Karpas-422 (cell line): ENCODE measurements around the gene CTNNA1. TPM values are rescaled to one million over a fixed set of nuclear protein-coding genes. Genes with fewer than 3 reads are reported as not detected.
"Not testable (repeated sequence)": the region's sequence is repeated elsewhere in the genome, so short reads cannot be mapped to it uniquely, and the experiment has no call there.

ENCODE experiments used
- DNase-seq: peaks from one replicate; pipeline ENCODE4 v3.0.0-alpha.2; 2015
- H2AFZ ChIP-seq: fragments of 200-600 bp; sonication (generic); 2 replicates; pipeline ENCODE4 v1.6.1; 2014; ENCODE audit warnings: antibody characterized with exemption, low read length, mixed read lengths
- H3K27ac ChIP-seq: fragments of 200-600 bp; sonication (generic); 2 replicates; pipeline ENCODE4 v1.5.1; 2014; ENCODE audit warnings: mild to moderate bottlenecking, low read length, moderate library complexity
- H3K27me3 ChIP-seq: fragments of 200-600 bp; sonication (generic); 2 replicates; pipeline ENCODE4 v1.6.1; 2014; ENCODE audit warnings: low read length, mixed read lengths
- H3K36me3 ChIP-seq: fragments of 200-600 bp; sonication (generic); 2 replicates; pipeline ENCODE4 v1.6.1; 2014; ENCODE audit warnings: low read length, mixed read lengths; ENCODE audit not compliant: insufficient read depth
- H3K4me1 ChIP-seq: fragments of 200-600 bp; sonication (generic); 2 replicates; pipeline ENCODE4 v1.6.1; 2014; ENCODE audit warnings: mild to moderate bottlenecking, low read length, mixed read lengths
- H3K4me2 ChIP-seq: fragments of 200-600 bp; sonication (generic); 2 replicates; pipeline ENCODE4 v1.6.1; 2014; ENCODE audit warnings: low read length, low read depth, mild to moderate bottlenecking; ENCODE audit not compliant: poor library complexity, severe bottlenecking
- H3K4me3 ChIP-seq: fragments of 200-600 bp; sonication (generic); 2 replicates; pipeline ENCODE4 v1.5.1; 2014; ENCODE audit warnings: mild to moderate bottlenecking, antibody characterized with exemption, low read length, mixed read lengths
- H3K79me2 ChIP-seq: fragments of 200-600 bp; sonication (generic); 2 replicates; pipeline ENCODE4 v1.6.1; 2014; ENCODE audit warnings: mild to moderate bottlenecking, low read length, mixed read lengths
- H3K9ac ChIP-seq: fragments of 200-600 bp; sonication (generic); 2 replicates; pipeline ENCODE4 v1.6.0; 2014; ENCODE audit warnings: low read length
- H3K9me2 ChIP-seq: fragments of 200-600 bp; sonication (generic), shearing (Covaris generic); replicated peaks from 2 replicates; pipeline ENCODE4 v1.6.0; 2014; ENCODE audit warnings: mild to moderate bottlenecking, low read length, moderate library complexity; ENCODE audit not compliant: insufficient read depth
- H3K9me3 ChIP-seq: fragments of 300-700, 200-600 bp; sonication (generic); 2 replicates; pipeline ENCODE4 v1.6.1; 2014; ENCODE audit warnings: low read length, mixed read lengths
- H4K20me1 ChIP-seq: fragments of 200-600 bp; sonication (generic); 2 replicates; pipeline ENCODE4 v1.6.1; 2014; ENCODE audit warnings: mild to moderate bottlenecking, antibody characterized with exemption, low read length, low read depth; ENCODE audit not compliant: insufficient read depth
- total RNA-seq: library from RNA; depleted of rRNA; stranded (reverse); fragments of >200 nt; shearing (Covaris generic); gene quantifications from 2 replicates; pipeline ENCODE4 v1.2.3, GENCODE V29; 2014; ENCODE audit warnings: low replicate concordance

Gene CTNNA1
- total RNA-seq, 1 experiment from 2014 or later: 13.2 TPM

GRCh38 chr5:138792195-138792790 is 39.1 kb downstream of the CTNNA1 start:
- Histone ChIP-seq H3K4me2 (no peak overlapping the region), H3K79me2 (no peaks in the 10 kb centered on the region), H3K4me3 (no peak overlapping the region), H3K4me1 (no peaks in the 10 kb centered on the region), H3K36me3 (no peaks in the 10 kb centered on the region), H3K9me2 (no peaks in the 10 kb centered on the region), H3K9me3 (no peaks in the 10 kb centered on the region), H3K27ac (no peak overlapping the region), H2AFZ (no peak overlapping the region), H3K27me3 (no peaks in the 10 kb centered on the region), H3K9ac (no peak overlapping the region), H4K20me1 (no peaks in the 10 kb centered on the region)
- DNase-seq: no peak

GRCh38 chr5:138793575-138793974 is 40.4 kb downstream of the CTNNA1 start:
- H4K20me1 ChIP-seq: no peaks in the 10 kb centered on the region
- H3K4me2 ChIP-seq: no peak overlapping the region
- no peaks in the 10 kb centered on the region for H3K27me3 ChIP-seq
- H3K36me3 ChIP-seq: no peaks in the 10 kb centered on the region
- no peak overlapping the region for H3K9ac ChIP-seq
- no peaks in the 10 kb centered on the region for H3K9me3 ChIP-seq
- no peak overlapping the region for H2AFZ ChIP-seq
- H3K4me3 ChIP-seq: no peak overlapping the region
- H3K79me2 ChIP-seq: no peaks in the 10 kb centered on the region
- DNase-seq: no peak
- no peak overlapping the region for H3K27ac ChIP-seq
- H3K9me2 ChIP-seq: no peaks in the 10 kb centered on the region
- H3K4me1 ChIP-seq: no peaks in the 10 kb centered on the region

DNA sequence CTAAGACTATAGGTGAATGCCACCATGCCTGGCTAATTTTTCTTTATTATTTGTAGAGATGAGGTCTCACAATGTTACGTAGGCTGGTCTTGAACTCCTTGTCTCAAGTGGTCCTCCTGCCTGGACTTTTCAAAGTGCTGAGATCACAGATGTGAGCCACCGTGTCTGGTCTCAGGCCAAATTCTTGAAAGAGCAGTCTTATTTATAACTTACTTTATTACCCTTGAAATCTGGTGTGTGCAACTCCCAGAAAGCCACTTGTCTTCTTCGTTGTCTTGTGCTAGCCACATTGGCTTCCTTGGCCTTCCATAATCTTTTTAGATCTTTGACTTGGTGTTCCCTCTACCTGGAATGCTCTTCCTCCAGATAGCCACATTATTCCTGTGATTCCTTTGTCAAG is 50.1 kb downstream of the CTNNA1 start:
- Histone ChIP-seq H2AFZ (no peak overlapping the region), H3K79me2 (no peaks in the 10 kb centered on the region)
- DNase-seq: no peak

DNA sequence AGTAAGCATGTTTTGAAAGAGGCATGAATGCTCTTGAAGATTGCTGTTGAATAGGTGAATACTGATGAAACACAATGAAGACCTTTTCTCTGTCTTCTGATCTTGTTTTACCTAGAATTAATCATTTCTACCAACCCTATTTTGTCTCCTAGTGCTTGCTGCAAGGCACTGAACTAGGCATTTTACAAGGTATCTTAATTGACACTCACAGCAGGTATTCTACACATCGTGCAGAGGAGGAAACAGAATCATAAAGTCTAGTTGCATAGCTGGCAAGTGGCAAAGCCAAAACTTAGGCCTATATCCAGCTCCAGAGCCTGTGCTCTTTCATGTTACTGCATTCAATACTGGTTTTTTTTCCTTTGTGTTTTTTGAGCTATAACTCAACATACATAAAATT is 50.7 kb downstream of the CTNNA1 start:
- H3K4me3 ChIP-seq: no peak overlapping the region
- H3K36me3 ChIP-seq: no peaks in the 10 kb centered on the region
- H4K20me1 ChIP-seq: no peaks in the 10 kb centered on the region
- no peaks in the 10 kb centered on the region for H3K9me2 ChIP-seq
- H2AFZ ChIP-seq: no peak overlapping the region
- H3K79me2 ChIP-seq: no peaks in the 10 kb centered on the region
- H3K9ac ChIP-seq: no peak overlapping the region
- H3K9me3 ChIP-seq: no peaks in the 10 kb centered on the region
- no peak overlapping the region for H3K4me2 ChIP-seq
- H3K27me3 ChIP-seq: no peaks in the 10 kb centered on the region
- no peak overlapping the region for H3K27ac ChIP-seq
- DNase-seq: no peak
- H3K4me1 ChIP-seq: no peaks in the 10 kb centered on the region

More for the DNA sequence above, 50.1 kb downstream of the CTNNA1 start:
- no peak overlapping the region for H3K27ac ChIP-seq
- no peak overlapping the region for H3K4me2 ChIP-seq
- no peaks in the 10 kb centered on the region for H3K27me3 ChIP-seq
- no peak overlapping the region for H3K9ac ChIP-seq
- H3K9me3 ChIP-seq: no peaks in the 10 kb centered on the region
- no peaks in the 10 kb centered on the region for H4K20me1 ChIP-seq
- no peaks in the 10 kb centered on the region for H3K4me1 ChIP-seq
- H3K4me3 ChIP-seq: no peak overlapping the region
- no peaks in the 10 kb centered on the region for H3K36me3 ChIP-seq
- H3K9me2 ChIP-seq: no peaks in the 10 kb centered on the region

DNA sequence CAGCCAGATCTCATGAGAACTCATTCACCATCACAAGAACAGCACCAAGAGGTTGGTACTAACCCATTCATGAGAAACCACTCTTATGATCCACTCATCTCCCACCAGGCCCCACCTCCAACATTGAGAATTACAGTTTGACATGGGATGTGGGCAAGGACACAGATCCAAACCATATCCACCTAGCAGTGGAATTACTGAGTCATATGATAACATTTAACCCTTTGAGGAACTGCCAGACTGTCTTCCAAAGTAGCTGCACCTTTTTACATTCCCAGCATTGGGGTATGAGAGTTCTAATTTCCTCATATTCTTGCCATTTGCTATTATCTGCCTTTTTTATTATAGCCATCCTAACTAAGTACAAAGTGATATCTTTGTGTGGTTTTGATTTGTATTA is 51.9 kb downstream of the CTNNA1 start:
- Histone ChIP-seq H4K20me1 (no peaks in the 10 kb centered on the region), H3K9ac (no peak overlapping the region), H3K4me1 (no peaks in the 10 kb centered on the region), H3K9me3 (no peaks in the 10 kb centered on the region), H3K9me2 (no peaks in the 10 kb centered on the region), H2AFZ (no peak overlapping the region), H3K27ac (no peak overlapping the region), H3K27me3 (no peaks in the 10 kb centered on the region), H3K36me3 (no peaks in the 10 kb centered on the region), H3K79me2 (no peaks in the 10 kb centered on the region), H3K4me3 (no peak overlapping the region), H3K4me2 (no peak overlapping the region)
- DNase-seq: no peak

- Histone ChIP-seq H3K4me2 (no peak overlapping the region), H4K20me1 (no peaks in the 10 kb centered on the region), H3K27ac (no peak overlapping the region), H3K9me3 (no peaks in the 10 kb centered on the region), H3K4me3 (no peak overlapping the region), H2AFZ (no peak overlapping the region), H3K36me3 (no peaks in the 10 kb centered on the region), H3K9me2 (no peaks in the 10 kb centered on the region), H3K9ac (no peak overlapping the region), H3K4me1 (no peaks in the 10 kb centered on the region), H3K79me2 (no peaks in the 10 kb centered on the region), H3K27me3 (no peaks in the 10 kb centered on the region)
- DNase-seq: no peak
Measured at GRCh38 chr5:138807182-138807581, 54.0 kb downstream of the CTNNA1 start.

DNA sequence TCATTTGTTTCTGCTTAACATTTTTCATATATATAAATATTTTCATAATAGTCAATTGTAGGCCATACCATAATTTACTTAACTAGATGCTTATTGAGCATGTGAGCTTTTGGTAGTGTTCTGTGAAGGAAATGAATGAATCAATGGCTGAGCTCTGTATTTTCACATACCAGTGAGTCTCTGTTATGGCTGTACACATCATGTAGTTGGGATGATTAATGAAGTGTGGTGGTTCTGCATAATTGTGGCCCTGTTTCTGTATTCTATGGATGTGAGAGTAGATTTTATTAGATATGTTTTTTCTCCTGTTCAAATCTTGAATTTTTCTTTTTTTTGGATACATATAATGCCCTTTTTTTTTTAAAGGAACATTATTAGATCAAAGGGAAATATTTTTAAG is 56.2 kb downstream of the CTNNA1 start:
- H3K9ac ChIP-seq: no peak overlapping the region
- no peaks in the 10 kb centered on the region for H3K9me2 ChIP-seq
- no peaks in the 10 kb centered on the region for H3K27me3 ChIP-seq
- H2AFZ ChIP-seq: no peak overlapping the region
- H3K79me2 ChIP-seq: no peaks in the 10 kb centered on the region
- H3K4me3 ChIP-seq: no peak overlapping the region
- no peaks in the 10 kb centered on the region for H4K20me1 ChIP-seq
- no peak overlapping the region for H3K27ac ChIP-seq
- no peaks in the 10 kb centered on the region for H3K9me3 ChIP-seq
- H3K36me3 ChIP-seq: no peaks in the 10 kb centered on the region
- DNase-seq: no peak
- no peaks in the 10 kb centered on the region for H3K4me1 ChIP-seq
- H3K4me2 ChIP-seq: no peak overlapping the region

GRCh38 chr5:138810861-138811260 is 57.6 kb downstream of the CTNNA1 start:
- H3K4me2 ChIP-seq, H3K4me3 ChIP-seq, H4K20me1 ChIP-seq, H3K79me2 ChIP-seq, H3K9ac ChIP-seq, DNase-seq, H3K27me3 ChIP-seq, H3K36me3 ChIP-seq, H3K27ac ChIP-seq, H3K9me2 ChIP-seq, H3K9me3 ChIP-seq, H2AFZ ChIP-seq, H3K4me1 ChIP-seq: not testable (repeated sequence)

DNA sequence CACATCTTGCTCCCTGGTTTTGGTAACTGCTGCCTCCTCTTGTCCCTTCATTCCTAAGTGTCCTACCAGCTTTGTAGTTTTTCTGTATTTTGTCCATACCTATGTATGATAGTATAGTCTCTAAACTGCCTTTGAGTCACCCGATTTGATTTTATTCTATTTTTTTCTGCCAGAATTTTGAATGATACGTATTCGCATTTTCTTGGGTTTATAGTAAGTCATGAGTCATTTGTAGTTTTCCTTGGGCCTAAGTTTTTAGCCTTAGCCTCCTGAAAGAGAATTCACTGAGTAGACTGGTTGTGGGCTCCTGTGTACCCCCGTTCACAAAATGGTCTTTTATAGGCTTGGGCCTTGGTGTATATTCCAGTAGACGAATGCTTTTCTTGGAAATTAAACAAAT is 62.3 kb downstream of the CTNNA1 start:
- DNase-seq: no peak
- no peak overlapping the region for H3K9ac ChIP-seq
- no peaks in the 10 kb centered on the region for H3K9me2 ChIP-seq
- H3K27ac ChIP-seq: no peak overlapping the region
- no peaks in the 10 kb centered on the region for H3K27me3 ChIP-seq
- H3K4me1 ChIP-seq: no peaks in the 10 kb centered on the region
- no peaks in the 10 kb centered on the region for H4K20me1 ChIP-seq
- no peak overlapping the region for H2AFZ ChIP-seq
- no peaks in the 10 kb centered on the region for H3K79me2 ChIP-seq
- no peaks in the 10 kb centered on the region for H3K9me3 ChIP-seq
- H3K4me3 ChIP-seq: no peak overlapping the region
- no peaks in the 10 kb centered on the region for H3K36me3 ChIP-seq
- no peak overlapping the region for H3K4me2 ChIP-seq
